OCI-LY7 (cell line): ENCODE measurements around the gene AGBL1. TPM values are rescaled to one million over a fixed set of nuclear protein-coding genes. Genes with fewer than 3 reads are reported as not detected.

Experiments used
- BruUV-seq: library from RNA; stranded (reverse); fragments of 400-500 nt; replicated peaks from 2 replicates; lab custom pipeline; 2021; lab: Mats Ljungman, UMichigan
- CTCF ChIA-PET: fragments of 300-600 bp; sonication (Branson Sonifier 250); formaldehyde crosslinking; loops from one replicate; lab custom pipeline; 2022; ENCODE audit warnings: antibody characterized with exemption; ENCODE audit not compliant: unreplicated experiment; lab: Charles Lee
- POLR2A ChIA-PET: fragments of 300-600 bp; sonication (Branson Sonifier 250); formaldehyde crosslinking; loops from one replicate; lab custom pipeline; 2022; ENCODE audit warnings: antibody characterized with exemption; lab: Charles Lee
- DNase-seq: peaks from one replicate; pipeline ENCODE4 v3.0.0-alpha.2; 2015; ENCODE audit warnings: low spot score
- H2AFZ ChIP-seq: fragments of 200-600 bp; sonication (generic), shearing (Covaris generic); 2 replicates; pipeline ENCODE4 v1.6.1; 2014; ENCODE audit warnings: mild to moderate bottlenecking, antibody characterized with exemption, low read length, moderate library complexity
- H3K27ac ChIP-seq: fragments of 200-600 bp; sonication (generic); 2 replicates; pipeline ENCODE4 v1.5.1; 2014; ENCODE audit warnings: mixed run types, low read depth, mild to moderate bottlenecking, moderate library complexity, low read length, inconsistent platforms; ENCODE audit not compliant: poor library complexity, severe bottlenecking
- H3K36me3 ChIP-seq: fragments of 200-600 bp; sonication (generic); 2 replicates; pipeline ENCODE4 v1.6.1; 2014; ENCODE audit warnings: mild to moderate bottlenecking, antibody characterized with exemption, low read length, moderate library complexity, mixed read lengths; ENCODE audit not compliant: insufficient read depth
- H3K4me1 ChIP-seq: fragments of 200-600 bp; sonication (generic); 2 replicates; pipeline ENCODE4 v1.5.1; 2014; ENCODE audit warnings: mild to moderate bottlenecking, low read length; ENCODE audit not compliant: insufficient read depth, poor library complexity, severe bottlenecking
- H3K4me2 ChIP-seq: fragments of 200-600 bp; sonication (generic); 2 replicates; pipeline ENCODE4 v1.6.1; 2014; ENCODE audit warnings: mild to moderate bottlenecking, low read length
- H3K4me3 ChIP-seq: fragments of 200-600 bp; sonication (generic); 2 replicates; pipeline ENCODE4 v1.5.1; 2014; ENCODE audit warnings: mild to moderate bottlenecking, low read depth, low read length; ENCODE audit not compliant: poor library complexity, severe bottlenecking
- H3K79me2 ChIP-seq: fragments of 200-600 bp; sonication (generic); 2 replicates; pipeline ENCODE4 v1.6.1; 2016; ENCODE audit warnings: low read depth, mild to moderate bottlenecking, low read length, moderate library complexity, mixed read lengths; ENCODE audit not compliant: insufficient read depth
- H3K9me2 ChIP-seq: fragments of 200-600 bp; sonication (generic); 2 replicates; pipeline ENCODE4 v1.6.1; 2016; ENCODE audit warnings: mild to moderate bottlenecking, low read length, mixed read lengths; ENCODE audit not compliant: insufficient read depth
- H3K9me3 ChIP-seq: fragments of 200-600 bp; sonication (generic); 2 replicates; pipeline ENCODE4 v1.6.1; 2014; ENCODE audit warnings: mild to moderate bottlenecking, mixed run types, low read length, mixed read lengths
- H4K20me1 ChIP-seq: fragments of 200-600 bp; sonication (generic); 2 replicates; pipeline ENCODE4 v1.6.1; 2014; ENCODE audit warnings: mild to moderate bottlenecking, antibody characterized with exemption, low read length, moderate library complexity, mixed read lengths; ENCODE audit not compliant: insufficient read depth
- EZH2phosphoT487 ChIP-seq: fragments of 200-600 bp; sonication (generic); IDR thresholded peaks from 2 replicates; pipeline ENCODE4 v1.6.1; 2018; ENCODE audit warnings: low read depth, borderline replicate concordance, mild to moderate bottlenecking, mixed run types, antibody characterized with exemption, low read length, moderate library complexity, mixed read lengths
- intact Hi-C: fragments of 100-400 bp; cut with micrococcal nuclease; formaldehyde crosslinking; loops from one replicate; pipeline ENCODE4 v1.10.0; 2022; ENCODE audit not compliant: unreplicated experiment
- total RNA-seq, 2 experiments: library from RNA; depleted of rRNA in 1 of 2; stranded (reverse); fragments of >200 nt in 1 of 2; shearing (Covaris generic) in 1 of 2; gene quantifications; 2 replicates each; pipeline ENCODE4 v1.2.3, GENCODE V29; 2014 to 2022
- TF ChIP-seq, protein P1 (sequence below): fragments of 200-600 bp; sonication (generic); conservative IDR thresholded peaks from 2 replicates; pipeline ENCODE4 v1.5.1; 2014; ENCODE audit warnings: mild to moderate bottlenecking, antibody characterized with exemption, low read length, moderate library complexity, mixed read lengths

The AGBL1 gene
- total RNA-seq, 2 experiments from 2014 or later = not detected

DNA sequence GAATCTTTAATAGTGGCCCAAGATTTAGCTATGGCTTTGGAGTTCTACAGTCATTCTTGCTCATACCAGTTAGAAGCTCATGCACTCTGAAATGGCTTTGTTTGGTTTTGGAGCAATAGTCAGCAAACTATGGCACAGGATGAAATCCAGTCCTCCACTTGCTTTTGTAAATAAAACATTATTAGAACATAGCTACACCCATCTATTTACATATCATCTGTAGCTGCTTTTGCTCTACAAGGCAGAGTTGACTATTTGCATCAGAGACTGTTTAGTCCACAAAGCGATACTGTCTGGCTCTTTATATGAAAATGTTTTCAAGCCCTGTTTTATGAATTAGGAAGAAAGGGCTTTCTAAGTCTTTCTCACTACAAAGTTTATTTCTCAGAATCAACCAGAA lies 716.9 kb downstream of the AGBL1 start:
- POLR2A ChIA-PET = interaction anchor here (1.1 kb wide), 1 partner anchor 18 kb away, joined by 3 read pairs; no protein-coding TSS in a partner anchor

DNA sequence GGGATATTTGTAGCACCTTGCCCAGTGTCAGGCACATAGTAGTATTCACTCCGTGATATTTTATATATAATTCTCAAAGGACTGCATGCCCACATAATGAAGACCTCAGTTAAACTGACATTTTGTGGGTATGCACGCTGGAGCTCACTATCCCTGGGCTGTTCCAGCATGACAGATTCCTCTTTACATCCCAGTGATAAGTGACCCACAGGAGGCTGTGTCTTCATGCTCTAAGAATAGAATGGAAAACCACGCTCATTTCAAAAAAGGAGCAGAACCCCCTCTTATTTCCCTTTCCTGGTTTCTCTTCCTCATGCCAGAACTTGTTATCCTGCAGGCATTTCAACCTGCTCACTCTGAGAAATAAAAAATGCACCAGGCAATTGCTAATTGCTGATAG lies 717.5 kb downstream of the AGBL1 start:
- no peak overlapping the region for H2AFZ ChIP-seq
- no peaks in the 10 kb centered on the region for H3K9me3 ChIP-seq
- no peak for DNase-seq
- no peak overlapping the region for H3K4me2 ChIP-seq
- no peaks in the 10 kb centered on the region; the same call in 1 of the 2 replicates for H3K9me2 ChIP-seq
- TF ChIP-seq, protein P1, sequence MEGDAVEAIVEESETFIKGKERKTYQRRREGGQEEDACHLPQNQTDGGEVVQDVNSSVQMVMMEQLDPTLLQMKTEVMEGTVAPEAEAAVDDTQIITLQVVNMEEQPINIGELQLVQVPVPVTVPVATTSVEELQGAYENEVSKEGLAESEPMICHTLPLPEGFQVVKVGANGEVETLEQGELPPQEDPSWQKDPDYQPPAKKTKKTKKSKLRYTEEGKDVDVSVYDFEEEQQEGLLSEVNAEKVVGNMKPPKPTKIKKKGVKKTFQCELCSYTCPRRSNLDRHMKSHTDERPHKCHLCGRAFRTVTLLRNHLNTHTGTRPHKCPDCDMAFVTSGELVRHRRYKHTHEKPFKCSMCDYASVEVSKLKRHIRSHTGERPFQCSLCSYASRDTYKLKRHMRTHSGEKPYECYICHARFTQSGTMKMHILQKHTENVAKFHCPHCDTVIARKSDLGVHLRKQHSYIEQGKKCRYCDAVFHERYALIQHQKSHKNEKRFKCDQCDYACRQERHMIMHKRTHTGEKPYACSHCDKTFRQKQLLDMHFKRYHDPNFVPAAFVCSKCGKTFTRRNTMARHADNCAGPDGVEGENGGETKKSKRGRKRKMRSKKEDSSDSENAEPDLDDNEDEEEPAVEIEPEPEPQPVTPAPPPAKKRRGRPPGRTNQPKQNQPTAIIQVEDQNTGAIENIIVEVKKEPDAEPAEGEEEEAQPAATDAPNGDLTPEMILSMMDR = no peak
- TF ChIP-seq EZH2phosphoT487 = no peak
- POLR2A ChIA-PET = interaction anchor here (1.1 kb wide), 1 partner anchor 17 kb away, joined by 3 read pairs; no protein-coding TSS in a partner anchor
- no peak overlapping the region for H3K4me3 ChIP-seq
- CTCF ChIA-PET = no interaction called here
- H3K27ac ChIP-seq = no peak overlapping the region
- no peaks in the 10 kb centered on the region for H4K20me1 ChIP-seq
- H3K79me2 ChIP-seq = no peaks in the 10 kb centered on the region
- H3K4me1 ChIP-seq = no peaks in the 10 kb centered on the region
- intact Hi-C loops = no loop called here
- H3K36me3 ChIP-seq = no peaks in the 10 kb centered on the region
- BruUV-seq = no TSS peak

More for the DNA sequence above, 716.9 kb downstream of the AGBL1 start:
- Histone ChIP-seq H3K4me3 (no peak overlapping the region), H3K4me1 (no peaks in the 10 kb centered on the region), H4K20me1 (no peaks in the 10 kb centered on the region), H3K9me3 (no peaks in the 10 kb centered on the region), H3K36me3 (no peaks in the 10 kb centered on the region), H2AFZ (no peak overlapping the region), H3K27ac (no peak overlapping the region), H3K79me2 (no peaks in the 10 kb centered on the region), H3K9me2 (no peaks in the 10 kb centered on the region; the same call in 1 of the 2 replicates), H3K4me2 (no peak overlapping the region)
- intact Hi-C loops = no loop called here
- TF ChIP-seq, protein P1 = no peak
- no peak for TF ChIP-seq EZH2phosphoT487
- BruUV-seq = no TSS peak
- CTCF ChIA-PET = no interaction called here
- DNase-seq = no peak

DNA sequence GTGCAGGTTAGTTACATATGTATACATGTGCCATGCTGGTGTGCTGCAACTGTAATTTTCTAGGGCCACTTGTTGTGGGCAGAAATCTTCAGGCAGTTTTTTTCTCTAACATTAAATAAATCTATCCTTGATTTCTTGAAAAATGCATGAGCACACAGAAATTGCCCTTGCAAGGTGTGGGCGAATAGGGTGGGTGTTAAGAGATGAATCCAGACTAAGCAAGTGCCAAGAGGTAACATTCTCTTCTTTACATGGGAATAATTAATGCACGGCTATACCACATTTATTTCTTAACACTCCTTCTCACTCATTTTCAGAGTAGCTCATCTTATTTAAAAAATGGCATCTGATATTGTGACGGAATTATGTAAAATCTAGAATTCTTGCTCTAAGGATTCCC lies 719.6 kb downstream of the AGBL1 start:
- intact Hi-C loops = no loop called here
- H3K27ac ChIP-seq = no peak overlapping the region
- TF ChIP-seq, protein P1 = no peak
- no peak for TF ChIP-seq EZH2phosphoT487
- H4K20me1 ChIP-seq = no peaks in the 10 kb centered on the region
- POLR2A ChIA-PET = no interaction called here
- no peak for DNase-seq
- no TSS peak for BruUV-seq
- H3K9me2 ChIP-seq = no peaks in the 10 kb centered on the region
- H2AFZ ChIP-seq = no peak overlapping the region
- no peak overlapping the region for H3K4me2 ChIP-seq
- CTCF ChIA-PET = no interaction called here
- no peaks in the 10 kb centered on the region for H3K4me1 ChIP-seq
- H3K36me3 ChIP-seq = no peaks in the 10 kb centered on the region
- no peaks in the 10 kb centered on the region for H3K79me2 ChIP-seq
- H3K4me3 ChIP-seq = no peak overlapping the region
- no peaks in the 10 kb centered on the region for H3K9me3 ChIP-seq
